HG03175 (cell line): ENCODE data around the gene POLR2F.

Experiments
- ATAC-seq: cut with Tn5 transposase; IDR thresholded peaks from one replicate; pipeline ENCODE4 v1.9.1; 2021; ENCODE audit warnings: mild to moderate bottlenecking, moderate library complexity; ENCODE audit not compliant: unreplicated experiment

POLR2F gene

DNA sequence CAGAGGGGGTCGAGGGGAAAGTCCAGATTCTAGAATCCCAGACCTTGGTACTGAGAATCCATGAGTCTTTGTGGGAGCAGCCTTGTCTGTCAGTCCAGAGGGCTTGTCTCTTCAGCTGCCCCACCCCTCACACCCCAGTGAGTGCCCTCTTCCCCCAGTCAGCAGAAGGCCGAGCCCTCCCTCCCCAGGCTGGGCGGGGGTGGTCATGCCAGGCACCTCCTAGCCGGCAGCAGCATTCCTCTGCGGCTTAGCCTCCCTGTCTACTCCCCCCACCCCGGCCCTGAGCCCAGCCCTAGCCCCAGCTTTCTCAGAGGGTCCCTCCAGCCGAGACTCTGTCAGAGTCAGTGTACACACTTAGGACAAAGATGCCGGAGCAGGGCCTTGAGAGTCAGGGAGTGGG lies 26.3 kb downstream of the POLR2F start:
- ATAC-seq = no peak

DNA sequence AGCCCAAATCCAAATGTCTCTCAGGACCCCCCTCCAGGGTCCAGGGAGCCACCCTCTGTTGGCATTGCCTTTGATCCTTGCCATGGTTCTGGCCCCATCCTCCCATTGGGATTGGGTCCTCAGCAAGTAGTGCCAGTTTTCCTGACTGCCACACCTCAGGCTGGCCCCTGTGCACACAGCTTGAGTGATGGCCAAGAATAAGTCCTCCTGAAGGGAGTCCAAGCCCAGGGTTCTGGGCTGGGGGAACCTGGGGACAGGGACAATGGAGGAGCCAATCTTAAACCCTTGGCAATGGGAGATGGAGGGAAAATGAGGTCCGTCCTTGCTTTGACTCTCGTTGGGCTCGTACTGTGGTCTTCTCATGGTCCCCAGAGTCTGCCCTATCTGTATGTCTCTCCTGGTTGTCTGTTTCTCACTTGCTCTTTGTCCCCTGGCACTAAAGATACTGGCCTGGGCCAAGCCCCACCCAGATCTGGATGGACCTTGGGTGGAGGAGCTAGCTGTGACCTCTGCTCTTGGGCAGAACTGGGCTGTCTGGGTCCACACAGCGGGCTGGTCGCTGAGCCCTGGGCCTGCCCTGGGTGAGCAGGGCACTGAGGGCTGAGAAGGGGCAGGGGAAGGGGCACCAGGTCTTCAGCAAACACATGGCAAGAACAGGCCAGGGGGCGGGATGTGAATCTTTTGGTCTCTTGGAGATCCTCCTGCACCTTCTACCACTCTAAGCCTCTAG lies 27.9 kb downstream of the POLR2F start:
- ATAC-seq = no peak

DNA sequence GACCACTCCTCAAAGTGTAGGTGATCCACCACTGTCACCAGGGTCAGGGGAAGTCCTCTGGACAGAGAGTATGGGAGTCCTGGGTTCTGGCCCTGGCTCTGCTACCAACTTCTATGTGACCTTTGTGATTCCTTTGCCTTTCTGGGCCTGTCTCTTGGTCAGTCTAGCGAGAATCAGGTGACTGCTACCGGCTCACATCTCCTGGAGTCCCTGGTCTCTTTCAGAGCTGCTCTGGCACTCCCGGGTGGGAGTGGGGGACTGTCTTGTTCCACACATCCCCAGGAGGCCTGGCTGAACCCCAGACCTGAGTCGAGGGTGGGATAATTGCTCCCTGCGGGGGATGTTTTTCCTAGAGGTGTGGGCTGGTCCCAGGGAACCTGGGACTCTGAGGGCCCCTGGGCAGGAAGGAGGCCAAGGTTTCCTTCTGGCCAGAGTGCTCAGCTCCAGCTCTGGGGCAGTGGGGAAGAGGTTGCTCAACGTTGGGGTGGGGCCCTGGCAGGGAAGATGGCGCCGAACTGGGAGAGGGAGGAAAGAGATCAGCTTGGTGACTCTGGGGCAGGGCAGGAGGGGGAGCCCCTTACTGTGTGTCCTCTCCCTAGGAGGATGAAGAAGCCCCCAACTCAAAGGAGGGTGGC lies 28.8 kb downstream of the POLR2F start:
- ATAC-seq = no peak

DNA sequence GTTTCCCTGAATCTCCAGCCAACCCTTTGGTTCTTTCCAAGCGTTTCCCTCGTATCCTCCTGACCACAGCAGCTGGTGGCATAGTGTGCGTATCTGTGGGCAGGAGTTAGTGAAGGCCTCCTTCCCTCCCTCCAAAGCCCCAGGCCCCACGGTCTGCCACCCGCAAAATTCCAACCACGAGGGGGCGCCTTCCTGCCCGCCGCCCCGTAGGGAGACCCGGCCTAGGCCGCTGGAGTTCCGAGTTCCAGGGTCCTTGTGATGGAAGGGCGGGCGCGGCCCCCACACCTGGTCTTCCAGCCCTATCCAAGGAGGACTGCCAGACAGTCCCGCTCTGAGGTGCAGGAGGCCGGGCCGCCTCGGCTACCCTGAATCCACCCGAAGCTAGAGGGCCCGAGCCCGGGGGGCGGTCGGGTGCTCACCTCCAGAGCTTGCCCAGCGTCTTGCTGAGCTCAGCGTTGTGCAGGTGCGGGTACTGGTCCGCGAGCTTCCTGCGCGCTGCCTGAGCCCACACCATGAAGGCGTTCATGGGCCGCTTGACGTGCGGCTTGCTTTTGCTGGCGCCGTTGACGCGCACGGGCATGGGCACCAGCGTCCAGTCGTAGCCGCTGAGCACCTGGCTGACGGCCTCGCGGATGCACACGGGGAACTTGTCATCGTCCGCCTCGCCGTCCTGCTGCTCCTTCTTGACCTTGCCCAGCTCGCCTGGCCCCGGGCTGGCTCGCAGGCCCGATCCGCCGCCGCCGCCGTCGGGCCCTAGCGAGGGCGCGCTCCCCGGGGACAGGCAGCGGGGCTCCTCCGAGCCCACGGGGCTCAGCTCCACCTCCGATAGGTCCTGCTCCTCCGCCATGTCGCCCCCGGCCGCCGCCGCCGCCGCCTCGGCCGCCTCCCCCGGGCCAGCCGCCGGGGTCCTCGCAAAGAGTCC lies 29.7 kb downstream of the POLR2F start:
- ATAC-seq = no peak

DNA sequence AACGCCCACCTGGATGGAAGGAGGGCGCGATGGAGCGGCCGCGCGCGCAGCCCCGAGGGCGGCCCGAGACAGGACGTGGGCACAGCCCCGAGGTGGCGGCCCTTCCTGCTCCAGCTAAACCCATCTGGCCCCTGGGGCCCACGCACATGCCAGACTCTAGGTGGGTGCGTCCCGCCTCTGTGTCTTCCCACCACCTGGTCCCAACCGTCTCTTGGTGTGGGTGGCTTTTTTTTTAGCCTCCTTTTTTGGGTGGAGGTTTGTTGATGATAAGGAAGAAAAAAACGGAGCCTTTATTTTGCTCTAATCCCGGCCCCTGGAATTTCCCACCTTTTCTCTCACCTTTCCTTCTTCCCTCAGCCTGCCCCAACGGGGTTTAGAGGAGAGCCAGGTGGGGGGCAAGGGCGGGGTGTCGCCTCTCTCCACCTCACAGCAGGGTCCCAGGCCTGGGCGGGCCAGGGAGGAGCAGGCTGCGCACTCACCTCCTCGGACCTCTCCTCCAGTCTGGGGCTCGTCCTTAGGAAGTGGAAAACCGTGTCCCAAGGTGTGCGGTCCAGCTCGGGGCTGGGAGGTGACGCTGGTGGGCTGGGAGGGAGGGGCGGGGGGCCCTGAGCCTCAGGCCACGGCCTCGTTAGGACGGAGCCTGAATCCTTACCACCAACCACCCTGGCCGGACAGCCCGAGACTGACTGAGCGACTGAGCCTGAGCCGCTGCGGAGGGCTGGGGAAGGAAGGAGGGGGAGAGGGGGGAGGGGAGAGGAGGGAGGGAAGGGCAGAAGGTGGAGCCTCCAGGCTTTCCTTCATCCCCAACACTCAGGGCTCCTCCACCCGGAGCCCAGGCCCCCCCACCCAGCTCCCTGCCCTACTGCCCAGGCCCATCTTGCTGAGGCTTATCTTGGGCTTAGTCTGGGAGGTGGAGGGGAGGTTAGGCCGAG lies 30.6 kb downstream of the POLR2F start, which contains the start of gene SOX10:
TSS of gene SOX10 (minus strand) at position 696 of the 932 bp plus-strand sequence. CDS start 771 bp downstream, outside the sequence.
- no peak for ATAC-seq

DNA sequence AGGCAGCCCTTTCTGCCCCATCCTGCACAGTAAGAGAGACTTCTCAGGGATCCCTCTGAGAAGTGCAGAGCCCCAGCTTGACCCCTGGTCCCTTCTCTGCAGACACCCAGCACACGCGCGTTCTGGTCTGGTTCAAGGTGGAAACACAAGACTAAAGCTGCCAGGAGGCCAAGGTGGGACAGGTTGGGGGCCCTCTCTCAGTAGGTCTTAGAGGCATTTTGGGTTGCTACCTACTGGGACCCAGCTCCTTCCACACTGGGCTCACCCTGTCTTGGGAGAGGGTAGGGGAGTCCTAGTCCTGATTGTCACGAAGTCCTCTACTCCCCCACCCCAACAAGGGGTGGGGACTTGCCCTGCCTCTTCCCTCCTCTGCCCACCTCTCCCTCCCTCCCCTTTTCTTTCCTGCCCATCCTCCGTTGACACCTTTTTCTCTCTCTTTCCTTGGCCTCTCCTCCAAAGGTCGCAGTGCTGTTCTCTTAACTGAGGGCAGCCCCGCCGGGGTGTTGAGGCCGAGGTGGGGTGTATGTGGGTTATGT lies 31.6 kb downstream of the POLR2F start:
- no peak for ATAC-seq

DNA sequence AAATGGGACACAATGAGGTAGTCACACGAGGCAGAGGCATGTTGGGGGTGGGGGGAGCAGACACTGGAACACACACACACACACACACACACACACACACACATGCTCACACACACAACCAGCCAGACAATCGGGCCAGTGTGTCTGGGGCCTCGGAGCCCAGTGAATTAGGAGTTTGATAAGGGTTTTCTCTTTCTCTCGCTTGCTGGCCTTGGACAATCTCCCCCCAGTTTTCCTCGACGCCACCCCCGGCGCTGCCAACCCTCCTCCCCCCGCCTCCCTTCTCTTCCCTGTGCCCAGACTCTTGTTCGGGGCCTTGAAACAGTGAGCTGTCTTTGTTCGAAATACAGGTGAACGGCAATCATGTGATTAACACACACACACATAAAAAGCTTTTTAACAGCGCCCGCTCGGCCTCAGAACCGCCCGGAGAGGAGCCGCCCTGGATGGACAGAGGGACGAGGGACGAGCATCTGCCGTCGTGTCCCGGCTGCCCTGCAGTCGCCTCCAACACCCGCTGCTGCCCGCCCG lies 32.3 kb downstream of the POLR2F start:
- no peak for ATAC-seq

DNA sequence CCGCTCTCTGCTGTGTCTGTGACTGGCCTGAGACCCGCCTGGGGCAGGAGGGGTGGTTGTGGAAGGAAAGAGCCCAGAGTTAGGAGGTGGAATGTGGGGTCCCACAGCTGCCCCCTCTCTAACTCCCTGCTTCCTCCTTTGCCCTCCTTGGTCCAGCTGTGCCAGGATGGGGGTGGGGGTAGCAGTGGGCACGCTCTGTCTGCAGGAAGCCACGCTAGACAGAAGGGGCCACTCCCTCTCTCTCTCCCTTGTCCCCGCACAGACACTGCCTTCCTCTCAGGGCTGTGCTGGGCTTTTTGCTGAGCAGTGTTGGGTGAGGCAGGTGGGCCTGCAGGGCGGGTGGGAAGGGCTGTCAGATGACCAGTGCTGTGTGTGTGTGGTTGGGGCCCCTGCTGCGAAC lies 32.9 kb downstream of the POLR2F start:
- ATAC-seq = no peak

DNA sequence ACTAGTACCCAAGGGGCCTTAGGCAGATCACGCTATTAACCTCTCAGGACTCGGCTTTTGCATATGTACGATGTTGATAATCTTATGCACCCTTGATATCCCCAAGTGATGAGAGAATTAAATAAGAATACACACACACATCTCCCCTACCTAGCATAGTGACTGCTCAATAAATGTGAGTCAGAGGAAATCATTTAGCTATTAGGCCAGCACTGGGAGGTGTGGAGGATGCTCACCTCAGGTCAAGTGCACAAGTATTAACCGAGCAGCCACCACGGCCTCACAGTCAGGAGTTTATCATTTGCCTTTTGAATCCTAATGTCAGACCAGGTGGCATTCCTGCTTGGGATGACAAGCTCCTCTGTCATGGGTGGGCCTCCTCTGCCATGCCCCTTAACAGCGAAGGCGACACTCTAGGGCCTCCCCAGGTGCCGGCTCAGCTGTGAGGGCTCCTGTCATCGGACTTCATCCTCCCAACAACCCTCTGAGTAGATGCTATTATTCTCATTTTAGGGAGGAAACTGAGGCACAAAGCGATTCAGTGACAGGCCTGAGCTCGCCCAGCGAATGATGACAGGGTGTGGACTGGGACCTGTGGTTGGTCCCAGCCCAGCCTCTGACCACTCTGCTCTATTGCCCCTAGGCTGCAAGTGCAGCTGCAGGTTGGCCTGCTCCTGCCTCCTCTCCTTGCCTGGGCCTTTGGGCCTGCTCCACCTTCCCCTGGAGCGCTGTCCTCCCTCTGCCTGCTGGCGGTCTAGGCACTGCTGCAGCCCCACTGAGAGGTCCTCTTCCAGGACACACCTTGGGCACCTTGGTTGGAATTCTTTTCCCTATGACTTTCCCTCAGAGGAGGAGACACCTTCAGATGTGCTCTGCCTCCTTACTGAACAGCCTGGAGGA lies 35.9 kb downstream of the POLR2F start:
- ATAC-seq = no peak

DNA sequence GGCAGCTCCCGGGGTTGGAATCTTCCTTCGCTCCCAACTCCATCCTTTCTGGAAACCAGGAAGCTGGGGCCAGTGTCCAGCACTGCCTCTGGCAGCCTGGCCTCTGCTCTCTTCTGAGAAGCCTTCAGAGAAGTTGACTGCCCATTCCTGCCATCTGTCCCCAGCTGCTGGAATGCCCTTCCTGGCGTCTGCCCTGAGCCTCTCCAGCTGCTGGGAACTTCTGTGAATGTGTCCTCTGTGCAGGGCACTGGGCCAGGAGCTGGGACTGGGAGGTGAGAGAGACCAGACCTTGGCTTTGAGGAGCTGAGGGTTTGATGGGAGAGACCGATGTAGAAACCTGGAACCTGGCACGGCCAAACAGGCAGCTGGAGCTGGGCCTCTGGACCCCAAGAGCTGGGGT lies 36.8 kb downstream of the POLR2F start:
- no peak for ATAC-seq

DNA sequence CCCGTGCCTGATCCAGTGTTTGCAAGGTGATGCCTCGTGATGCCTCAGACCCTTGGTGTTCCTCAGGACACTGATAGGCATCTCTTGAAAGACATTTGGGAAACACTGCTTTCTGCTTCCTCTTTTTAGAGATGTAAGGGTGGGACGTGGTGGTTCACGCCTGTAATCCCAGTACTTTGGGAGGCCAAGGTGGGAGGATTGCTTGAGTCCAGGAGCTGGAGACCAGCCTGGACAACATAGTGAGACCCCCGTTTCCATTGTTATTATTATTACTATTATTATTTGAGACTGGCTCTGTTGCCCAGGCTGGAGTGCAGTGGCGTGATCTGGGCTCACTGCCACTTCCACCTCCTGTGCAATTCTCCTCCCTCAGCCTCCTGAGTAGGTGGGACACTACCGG lies 37.4 kb downstream of the POLR2F start:
- ATAC-seq = no peak

DNA sequence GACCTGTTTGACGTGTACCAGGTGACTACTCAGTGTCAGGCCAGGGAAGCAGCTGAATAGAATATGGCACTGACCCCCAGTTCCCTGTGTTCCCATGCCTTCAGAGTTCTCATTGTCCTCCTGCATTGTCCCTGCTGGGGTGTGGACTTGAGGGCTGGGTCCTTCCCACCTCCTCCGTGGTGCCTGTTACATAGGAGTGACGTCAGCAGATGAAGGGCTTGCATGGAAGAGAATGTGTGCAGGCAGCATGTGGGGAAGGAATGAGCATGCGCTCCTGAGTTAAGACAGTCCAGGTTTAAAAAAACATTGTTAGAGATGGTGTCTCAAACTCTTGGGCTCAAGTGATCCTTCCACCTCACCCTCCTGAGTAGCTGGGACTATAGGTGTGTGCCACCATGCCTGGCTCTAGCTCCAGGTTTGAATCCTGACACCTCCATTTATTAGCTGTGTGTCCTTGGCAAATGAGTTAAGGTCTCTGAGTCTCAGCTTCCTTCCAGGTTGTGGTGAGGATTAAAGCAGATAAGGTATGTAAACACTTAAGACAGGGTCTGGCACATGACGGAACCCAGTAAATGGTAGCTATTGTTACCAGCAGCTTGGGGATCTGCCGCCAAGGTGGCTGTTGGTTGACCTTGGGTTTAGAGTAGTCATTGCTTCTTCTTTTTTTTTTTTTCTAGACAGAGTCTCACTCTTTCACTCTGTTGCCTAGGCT lies 38.4 kb downstream of the POLR2F start:
- no peak for ATAC-seq

DNA sequence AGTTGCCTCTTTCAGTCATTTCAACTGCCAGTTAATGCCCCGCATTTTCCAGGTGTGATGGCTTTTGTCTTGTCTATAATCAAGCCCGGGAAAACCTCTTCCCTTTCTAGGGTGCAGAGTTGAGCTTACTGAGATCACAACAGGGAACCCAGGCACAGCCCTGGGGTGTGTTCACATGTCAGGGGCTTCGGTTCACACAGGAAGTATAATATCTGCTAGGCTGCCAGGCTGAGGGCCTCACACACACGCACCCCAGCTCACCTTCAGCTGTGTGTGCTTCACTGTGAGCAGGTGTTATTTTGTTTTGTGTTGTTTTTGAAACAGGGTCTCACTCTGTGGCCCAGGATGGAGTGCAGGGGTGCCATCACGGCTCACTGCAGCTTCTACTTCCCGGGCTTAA lies 40.5 kb downstream of the POLR2F start:
- ATAC-seq = no peak

DNA sequence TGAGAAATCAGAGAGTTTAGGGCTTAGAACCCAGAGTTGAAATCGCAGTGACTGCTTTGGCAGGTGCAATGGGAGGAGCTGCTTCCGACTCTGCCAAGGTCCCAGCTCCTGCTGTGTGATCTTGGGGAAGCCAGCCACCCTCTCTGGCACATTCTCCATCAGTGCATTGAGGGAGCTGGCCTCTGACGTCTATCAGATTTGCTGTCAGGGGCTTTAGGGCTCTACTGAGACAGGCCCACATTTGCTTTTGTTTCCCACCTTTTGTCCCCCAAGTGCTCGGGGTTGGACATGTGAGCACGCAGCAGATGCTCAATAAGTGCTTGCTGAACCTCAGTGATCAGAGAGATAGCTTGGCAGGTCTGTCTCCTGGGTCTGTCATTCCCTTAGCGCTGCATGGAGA lies 41.5 kb downstream of the POLR2F start:
- no peak for ATAC-seq

DNA sequence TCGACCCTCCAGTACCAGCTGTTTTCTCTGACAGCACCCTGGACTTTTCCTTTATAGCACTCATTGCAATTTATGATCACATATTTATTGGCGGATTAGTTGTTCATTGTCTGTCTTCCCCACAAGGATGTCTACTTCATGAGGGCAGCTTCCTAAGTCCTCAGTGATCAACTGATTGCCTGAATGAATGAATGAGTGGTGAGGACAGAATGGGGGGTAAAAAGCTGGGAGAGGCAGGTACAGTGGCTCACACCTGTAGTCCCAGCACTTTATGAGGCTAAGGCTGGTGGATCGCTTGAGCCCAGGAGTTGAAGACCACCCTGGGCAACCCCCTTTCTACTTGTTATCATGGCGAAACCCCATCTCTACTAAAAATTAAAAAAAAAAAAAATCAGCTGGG lies 42.0 kb downstream of the POLR2F start:
- no peak for ATAC-seq

DNA sequence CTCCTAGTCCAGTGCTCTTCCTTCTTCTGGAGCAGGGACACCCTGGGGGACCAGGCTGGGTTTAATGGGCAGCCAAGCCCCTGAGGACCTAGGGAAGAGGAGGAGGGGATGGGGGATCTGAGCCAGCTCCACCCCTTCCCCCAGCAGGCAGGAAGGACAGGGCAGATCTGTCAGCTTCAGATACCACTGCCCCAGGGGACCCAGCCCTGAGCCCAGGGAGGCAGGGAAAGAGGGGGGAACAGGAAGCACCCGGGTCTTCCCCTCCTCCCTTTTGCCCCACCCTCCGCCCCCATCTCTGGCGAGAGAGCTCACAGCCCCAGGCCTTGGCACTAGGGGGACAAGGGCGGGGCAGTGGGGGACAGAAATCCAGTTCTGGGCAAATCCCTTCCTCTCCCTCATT lies 42.6 kb downstream of the POLR2F start:
- ATAC-seq = no peak

DNA sequence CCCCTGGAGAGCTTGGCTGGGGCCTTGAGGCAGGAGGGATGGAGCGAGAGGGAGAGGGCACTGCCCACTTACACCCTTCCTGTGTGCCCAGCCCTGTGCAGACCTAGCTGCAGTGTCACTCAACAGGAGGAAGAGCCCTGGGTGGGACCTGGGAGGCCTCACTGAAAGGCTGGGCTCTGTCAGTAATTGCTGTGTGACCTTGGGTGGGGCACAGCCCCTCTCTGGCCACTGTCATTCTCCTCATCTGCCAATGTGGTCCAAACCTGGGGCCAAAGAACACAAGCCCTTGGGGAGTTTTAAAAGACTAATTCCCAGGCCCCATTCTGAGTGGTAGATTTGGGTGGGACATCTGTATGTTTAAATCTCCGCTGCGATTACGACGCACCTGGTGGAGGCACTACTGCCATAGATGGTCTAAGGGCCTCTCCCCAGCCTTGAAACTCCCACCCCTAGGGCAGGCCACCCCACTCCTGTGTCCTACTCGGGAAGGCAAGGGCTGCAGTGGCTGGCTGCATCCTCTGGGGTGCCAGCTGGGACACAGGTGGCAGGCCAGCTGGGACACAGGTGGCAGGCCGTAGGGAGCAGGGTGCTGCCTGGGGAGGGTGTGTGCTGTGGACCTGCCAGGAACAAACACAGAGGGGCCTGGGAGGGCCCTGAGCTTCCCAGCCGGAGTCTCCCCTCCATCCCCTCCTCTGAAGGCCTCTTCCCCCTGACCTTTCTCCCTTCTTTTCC lies 43.2 kb downstream of the POLR2F start:
- ATAC-seq = no peak

DNA sequence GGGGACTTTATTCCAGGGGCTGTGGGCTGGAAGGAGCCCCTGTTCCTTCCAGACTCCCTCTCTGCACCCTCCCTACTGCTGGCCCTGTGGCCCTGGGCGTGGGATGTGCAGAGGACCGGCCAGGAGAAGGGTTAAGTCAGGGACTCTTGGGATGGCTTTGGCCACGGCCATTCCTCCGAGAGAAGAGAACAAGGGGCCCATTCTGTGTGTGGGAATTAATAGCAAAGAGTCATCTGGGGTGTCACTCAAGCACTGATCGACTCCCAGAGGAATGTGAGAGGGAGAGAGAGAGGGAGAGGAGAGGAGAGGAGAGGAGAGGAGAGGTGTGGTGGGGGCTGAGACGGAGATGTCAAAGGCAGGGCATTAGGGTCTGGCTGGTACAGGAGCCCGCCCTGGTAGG lies 45.0 kb downstream of the POLR2F start:
- no peak for ATAC-seq
